CD4-positive, alpha-beta memory T cell (primary cell): ENCODE measurements around the gene FAM169A. TPM values are rescaled to one million over a fixed set of nuclear protein-coding genes. Genes with fewer than 3 reads are reported as not detected.

Experiments used
- CTCF ChIA-PET: fragments of 350-600 bp; sonication (Branson Sonifier 250); formaldehyde crosslinking; loops from one replicate; lab custom pipeline; 2021; ENCODE audit warnings: inconsistent platforms; ENCODE audit not compliant: partially characterized antibody; lab: Charles Lee
- POLR2A ChIA-PET: fragments of 350-600 bp; sonication (Branson Sonifier 250); formaldehyde crosslinking; loops from one replicate; lab custom pipeline; 2021; ENCODE audit not compliant: partially characterized antibody; lab: Charles Lee
- DNase-seq, 5 donors: peaks; one replicate each; pipeline versions ENCODE4 v3.0.0 to v3.0.0-alpha.2; 2020 to 2022; ENCODE audit warnings: mixed read lengths in 1 of 5
- H3K27ac ChIP-seq: one replicate; pipeline ENCODE4 v1.7.0; 2013; ENCODE audit warnings: low read depth, low read length
- H3K27me3 ChIP-seq: 2 replicates; pipeline ENCODE4 v1.7.0; 2013; ENCODE audit warnings: mild to moderate bottlenecking, low read length, moderate library complexity; ENCODE audit not compliant: insufficient read depth
- H3K36me3 ChIP-seq: 2 replicates; pipeline ENCODE4 v1.7.0; 2013; ENCODE audit warnings: mild to moderate bottlenecking, low read length, moderate library complexity; ENCODE audit not compliant: insufficient read depth
- H3K4me1 ChIP-seq: 2 replicates; pipeline ENCODE4 v1.7.0; 2013; ENCODE audit warnings: mild to moderate bottlenecking, low read length, moderate library complexity; ENCODE audit not compliant: insufficient read depth
- H3K4me3 ChIP-seq, 2 donors: one replicate each; pipeline ENCODE4 v1.7.0; 2013; ENCODE audit warnings: low read length in 2 of 2, mild to moderate bottlenecking in 1 of 2
- H3K9me3 ChIP-seq, 2 donors: one replicate each; pipeline ENCODE4 v1.7.0; 2013; ENCODE audit warnings: low read length in 2 of 2, control low read depth in 1 of 2; ENCODE audit not compliant: control insufficient read depth in 1 of 2
- H3K27ac Mint-ChIP-seq, 7 donors: one replicate each; pipeline ENCODE4 v1.8.0; 2020 to 2021; ENCODE audit warnings: mixed read lengths in 7 of 7, mild to moderate bottlenecking in 6 of 7, inconsistent platforms in 3 of 7, moderate library complexity in 3 of 7
- H3K27me3 Mint-ChIP-seq, 2 donors: one replicate each; pipeline ENCODE4 v1.8.0; 2020 to 2021; ENCODE audit warnings: mixed read lengths in 2 of 2
- H3K36me3 Mint-ChIP-seq, 2 donors: one replicate each; pipeline ENCODE4 v1.8.0; 2020 to 2021; ENCODE audit warnings: mixed read lengths in 2 of 2, inconsistent platforms in 1 of 2, mild to moderate bottlenecking in 1 of 2
- H3K4me1 Mint-ChIP-seq, 4 donors: one replicate each; pipeline ENCODE4 v1.8.0; 2020 to 2021; ENCODE audit warnings: mixed read lengths in 4 of 4, mild to moderate bottlenecking in 1 of 4
- H3K4me3 Mint-ChIP-seq, 8 donors: one replicate each; pipeline ENCODE4 v1.8.0; 2020 to 2021; ENCODE audit warnings: mixed read lengths in 8 of 8, mild to moderate bottlenecking in 7 of 8, moderate library complexity in 6 of 8, inconsistent platforms in 3 of 8
- H3K9me3 Mint-ChIP-seq, 8 donors: one replicate each; pipeline ENCODE4 v1.8.0; 2020 to 2021; ENCODE audit warnings: mixed read lengths in 8 of 8, mild to moderate bottlenecking in 5 of 8, inconsistent platforms in 3 of 8, moderate library complexity in 1 of 8
- intact Hi-C: fragments of 100-400 bp; cut with micrococcal nuclease; formaldehyde crosslinking; loops from one replicate; pipeline ENCODE4 v1.15.1; 2023
- polyA plus RNA-seq, 2 donors: library from polyadenylated mRNA; unstranded; fragments of 300-500 nt; fragmentation: Illumina TruSeq; gene quantifications; one replicate each; pipeline ENCODE4 v1.2.3, GENCODE V29; 2021
- total RNA-seq, 2 experiments: library from RNA; stranded (reverse); gene quantifications; one replicate each; pipeline ENCODE4 v1.2.3, GENCODE V29; 2021

The FAM169A gene
- total and polyA plus RNA-seq, 4 experiments from 2014 or later, result 2.5 to 17.1 (median 12.8) TPM

GRCh38 chr5:74853256-74853655 lies 12.9 kb downstream of the FAM169A start:
- no peaks in the 10 kb centered on the region for H3K36me3 ChIP-seq
- no peaks in the 10 kb centered on the region for H3K27me3 ChIP-seq
- H3K4me1 ChIP-seq, result peaks cover 24% of the 10 kb centered on the region
- no peaks in the 10 kb centered on the region for H3K9me3 ChIP-seq
- no peak for DNase-seq
- Mint-ChIP-seq H3K36me3 (peaks cover 2 to 13% of the 10 kb centered on the region in 2 donors), H3K9me3 (peaks cover 0 to 6% (median 2%) of the 10 kb centered on the region in 8 donors), H3K27me3 (no peaks in the 10 kb centered on the region), H3K4me3 (peak overlapping the region in 2 of 8 donors; percentile 6 to 13), H3K4me1 (peaks cover 18 to 48% (median 32%) of the 10 kb centered on the region in 4 donors), H3K27ac (peak overlapping the region in 2 of 7 donors; percentile 31 to 79)
- H3K27ac ChIP-seq, result no peak overlapping the region
- H3K4me3 ChIP-seq, result no peak overlapping the region
- ChIA-PET CTCF (no interaction called here), POLR2A (no interaction called here)
- intact Hi-C loops, result no loop called here

GRCh38 chr5:74851684-74852353 lies 14.4 kb downstream of the FAM169A start:
- Mint-ChIP-seq H3K4me1 (peaks cover 20 to 48% (median 33%) of the 10 kb centered on the region in 4 donors), H3K36me3 (peaks cover 2 to 13% of the 10 kb centered on the region in 2 donors), H3K9me3 (peaks cover 0 to 6% (median 2%) of the 10 kb centered on the region in 8 donors), H3K27ac (peak overlapping the region in 6 of 7 donors; percentile 13 to 87 (median 61)), H3K4me3 (peak overlapping the region in 7 of 8 donors; percentile 33 to 77 (median 49)), H3K27me3 (no peaks in the 10 kb centered on the region)
- H3K36me3 ChIP-seq, result no peaks in the 10 kb centered on the region
- no peak overlapping the region for H3K4me3 ChIP-seq
- no peak for DNase-seq
- no peaks in the 10 kb centered on the region for H3K9me3 ChIP-seq
- H3K27me3 ChIP-seq, result no peaks in the 10 kb centered on the region
- H3K4me1 ChIP-seq, result peaks cover 24% of the 10 kb centered on the region
- POLR2A ChIA-PET, result interaction anchor here (1.0 to 1.8 kb wide), 3 partner anchors 14 to 85 kb away, joined by 3 to 5 read pairs (median 3); partner anchors contain the start of genes FAM169A, GFM2 and NSA2
- intact Hi-C loops, result no loop called here
- CTCF ChIA-PET, result interaction anchor here (1.1 kb wide), 1 partner anchor 45 kb away, joined by 3 read pairs; no protein-coding TSS in a partner anchor
- H3K27ac ChIP-seq, result no peak overlapping the region

- H3K27me3 ChIP-seq, result no peaks in the 10 kb centered on the region
- ChIA-PET POLR2A (interaction anchor here (1.0 to 1.8 kb wide), 3 partner anchors 15 to 84 kb away, joined by 3 to 5 read pairs (median 3); partner anchors contain the start of genes FAM169A, GFM2 and NSA2), CTCF (interaction anchor here (1.3 kb wide), 1 partner anchor 17 kb away, joined by 3 read pairs; no protein-coding TSS in a partner anchor)
- H3K36me3 ChIP-seq, result no peaks in the 10 kb centered on the region
- H3K9me3 ChIP-seq, result no peaks in the 10 kb centered on the region
- peak in 1 of 5 donors; percentile 3 for DNase-seq
- Mint-ChIP-seq H3K36me3 (peaks cover 0 to 7% of the 10 kb centered on the region in 2 donors), H3K27ac (peak overlapping the region in 6 of 7 donors; percentile 13 to 77 (median 42)), H3K9me3 (peaks cover 0 to 6% (median 2%) of the 10 kb centered on the region in 8 donors), H3K4me3 (peak overlapping the region in 7 of 8 donors; percentile 13 to 55 (median 39)), H3K4me1 (peaks cover 21 to 48% (median 35%) of the 10 kb centered on the region in 4 donors), H3K27me3 (no peaks in the 10 kb centered on the region)
- intact Hi-C loops, result no loop called here
- no peak overlapping the region for H3K27ac ChIP-seq
- H3K4me3 ChIP-seq, result no peak overlapping the region
- H3K4me1 ChIP-seq, result peaks cover 24% of the 10 kb centered on the region
Observed at GRCh38 chr5:74850789-74851425, 15.3 kb downstream of the FAM169A start.

GRCh38 chr5:74850030-74850429 lies 16.2 kb downstream of the FAM169A start:
- Mint-ChIP-seq H3K27ac (no peak overlapping the region), H3K36me3 (no peaks in the 10 kb centered on the region), H3K27me3 (no peaks in the 10 kb centered on the region), H3K4me1 (peaks cover 21 to 48% (median 37%) of the 10 kb centered on the region in 4 donors), H3K4me3 (no peak overlapping the region), H3K9me3 (peaks cover 0 to 3% (median 0%) of the 10 kb centered on the region in 8 donors)
- H3K27ac ChIP-seq, result no peak overlapping the region
- DNase-seq, result no peak
- H3K36me3 ChIP-seq, result no peaks in the 10 kb centered on the region
- H3K4me3 ChIP-seq, result no peak overlapping the region
- ChIA-PET CTCF (interaction anchor here (1.3 kb wide), 1 partner anchor 18 kb away, joined by 3 read pairs; no protein-coding TSS in a partner anchor), POLR2A (no interaction called here)
- intact Hi-C loops, result no loop called here
- no peaks in the 10 kb centered on the region for H3K27me3 ChIP-seq
- no peaks in the 10 kb centered on the region for H3K9me3 ChIP-seq
- H3K4me1 ChIP-seq, result peaks cover 24% of the 10 kb centered on the region

DNA sequence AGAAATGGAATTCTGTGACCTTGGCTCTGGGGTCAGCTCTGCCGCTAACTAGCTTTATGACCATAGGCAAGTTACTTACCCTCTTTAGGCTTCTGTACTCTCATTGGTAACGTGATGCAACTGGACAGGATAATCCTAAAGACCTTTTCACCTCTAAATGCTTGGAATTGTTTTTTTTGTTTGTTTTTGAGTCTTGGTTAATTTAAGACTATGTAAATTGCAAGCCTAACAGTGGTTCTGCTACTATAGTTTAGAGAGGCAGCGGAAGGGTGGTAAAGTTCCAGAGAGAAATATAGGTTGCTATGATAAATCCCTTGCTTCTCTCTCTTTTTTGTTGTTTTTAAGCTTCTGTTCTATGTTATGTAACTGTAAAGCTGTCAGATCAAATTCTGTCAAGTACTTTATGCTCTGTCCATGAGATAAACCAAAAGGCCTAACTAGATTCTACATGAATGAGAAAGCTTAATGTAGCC lies 17.6 kb downstream of the FAM169A start:
- H3K36me3 Mint-ChIP-seq, result no peaks in the 10 kb centered on the region

DNA sequence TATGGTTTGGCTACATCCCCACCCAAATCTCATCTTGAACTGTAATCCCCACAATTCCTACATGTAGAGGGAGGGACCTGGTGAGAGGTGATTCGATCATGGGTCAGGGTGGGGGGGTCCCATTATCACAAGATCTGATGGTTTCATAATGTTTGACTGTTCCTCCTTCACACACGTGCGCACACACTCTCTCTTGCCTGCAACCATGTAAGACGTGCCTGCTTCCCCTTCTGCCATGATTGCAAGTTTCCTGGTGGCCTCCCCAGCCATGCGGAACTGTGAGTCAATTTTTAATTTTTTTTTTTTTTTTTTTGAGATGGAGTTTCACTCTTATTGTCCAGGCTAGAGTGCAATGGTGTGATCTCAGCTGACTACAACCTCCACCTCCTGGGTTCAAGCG lies 27.0 kb downstream of the FAM169A start:
- H3K9me3 Mint-ChIP-seq, result peaks cover 0 to 2% (median 0%) of the 10 kb centered on the region in 8 donors
- no peak overlapping the region for H3K4me3 Mint-ChIP-seq
- POLR2A ChIA-PET, result no interaction called here

More for the DNA sequence above, 17.6 kb downstream of the FAM169A start:
- Mint-ChIP-seq H3K4me1 (peaks cover 23 to 49% (median 34%) of the 10 kb centered on the region in 4 donors), H3K4me3 (peak overlapping the region in 1 of 8 donors; percentile 28), H3K27me3 (no peaks in the 10 kb centered on the region), H3K9me3 (no peaks in the 10 kb centered on the region), H3K27ac (peak overlapping the region in 2 of 7 donors; percentile 2 to 38)
- ChIA-PET POLR2A (no interaction called here), CTCF (no interaction called here)
- no peak for DNase-seq
- Histone ChIP-seq H3K9me3 (no peaks in the 10 kb centered on the region), H3K27me3 (no peaks in the 10 kb centered on the region), H3K27ac (no peak overlapping the region), H3K36me3 (no peaks in the 10 kb centered on the region), H3K4me3 (no peak overlapping the region), H3K4me1 (peaks cover 24% of the 10 kb centered on the region)
- intact Hi-C loops, result no loop called here

GRCh38 chr5:74838262-74838661 lies 27.9 kb downstream of the FAM169A start:
- Mint-ChIP-seq H3K27ac (peak overlapping the region in 2 of 7 donors; percentile 17 to 63), H3K27me3 (no peaks in the 10 kb centered on the region), H3K4me3 (peak overlapping the region in 4 of 8 donors; percentile 5 to 40 (median 10)), H3K36me3 (peaks cover 20 to 23% of the 10 kb centered on the region in 2 donors), H3K4me1 (peaks cover 7 to 12% (median 10%) of the 10 kb centered on the region in 4 donors), H3K9me3 (peaks cover 0 to 2% (median 0%) of the 10 kb centered on the region in 8 donors)
- Histone ChIP-seq H3K4me1 (peaks cover 10% of the 10 kb centered on the region), H3K27me3 (no peaks in the 10 kb centered on the region), H3K36me3 (no peaks in the 10 kb centered on the region), H3K9me3 (no peaks in the 10 kb centered on the region), H3K27ac (no peak overlapping the region), H3K4me3 (no peak overlapping the region)
- DNase-seq, result no peak
- intact Hi-C loops, result no loop called here
- POLR2A ChIA-PET, result no interaction called here
- CTCF ChIA-PET, result no interaction called here

More for the DNA sequence above, 27.0 kb downstream of the FAM169A start:
- Histone ChIP-seq H3K4me1 (peaks cover 10% of the 10 kb centered on the region), H3K27me3 (no peaks in the 10 kb centered on the region), H3K27ac (no peak overlapping the region), H3K9me3 (no peaks in the 10 kb centered on the region), H3K4me3 (no peak overlapping the region), H3K36me3 (no peaks in the 10 kb centered on the region)
- Mint-ChIP-seq H3K27me3 (no peaks in the 10 kb centered on the region), H3K36me3 (peaks cover 16 to 23% of the 10 kb centered on the region in 2 donors), H3K27ac (no peak overlapping the region), H3K4me1 (peaks cover 9 to 17% (median 12%) of the 10 kb centered on the region in 4 donors)
- intact Hi-C loops, result no loop called here
- CTCF ChIA-PET, result no interaction called here
- DNase-seq, result no peak
